ENCODE measurements around the gene GYS1.
"Not testable (repeated sequence)": the region's sequence is repeated elsewhere in the genome, so short reads cannot be mapped to it uniquely, and the experiment has no call there.

The GYS1 gene

GRCh38 chr19:48938256-48938655, 54.9 kb downstream of the GYS1 start:
- no peak for DNase-seq (ENCODE audit: low read depth, low spot score)

GRCh38 chr19:48935864-48936263, 57.2 kb downstream of the GYS1 start:
- DNase-seq (ENCODE audit: low read depth, low spot score) = no peak

- no peak for DNase-seq (ENCODE audit: low read depth, low spot score)
These were observed 58.3 kb downstream of the GYS1 start for GRCh38 chr19:48934837-48935236.

GRCh38 chr19:48933382-48933932, 59.7 kb downstream of the GYS1 start, which contains the start of gene DHDH:
Gene DHDH (plus strand): TSS chr19:48933699. CDS start chr19:48933722, 23 bp downstream.
- peak; percentile 95 for DNase-seq (ENCODE audit: low read depth, low spot score)

GRCh38 chr19:48928164-48929025, 64.7 kb downstream of the GYS1 start:
- no peak for DNase-seq (ENCODE audit: low read depth, low spot score)

DNA sequence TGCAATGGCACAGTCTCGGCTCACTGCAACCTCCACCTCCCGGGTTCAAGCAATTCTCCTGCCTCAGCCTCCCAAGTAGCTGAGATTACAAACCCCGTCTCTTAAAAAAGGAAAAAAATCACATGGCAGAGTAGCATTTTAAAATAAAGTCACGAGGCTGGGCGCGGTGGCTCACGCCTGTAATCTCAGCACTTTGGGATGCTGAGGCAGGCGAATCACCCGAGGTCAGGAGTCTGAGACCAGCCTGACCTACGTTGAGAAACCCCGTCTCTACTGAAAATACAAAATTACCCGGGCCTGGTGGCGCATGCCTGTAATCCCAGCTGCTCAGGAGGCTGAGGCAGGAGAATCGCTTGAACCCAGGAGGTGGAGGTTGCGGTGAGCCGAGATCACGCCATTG, 65.4 kb downstream of the GYS1 start:
- not testable (repeated sequence) for DNase-seq (ENCODE audit: low read depth, low spot score)

DNA sequence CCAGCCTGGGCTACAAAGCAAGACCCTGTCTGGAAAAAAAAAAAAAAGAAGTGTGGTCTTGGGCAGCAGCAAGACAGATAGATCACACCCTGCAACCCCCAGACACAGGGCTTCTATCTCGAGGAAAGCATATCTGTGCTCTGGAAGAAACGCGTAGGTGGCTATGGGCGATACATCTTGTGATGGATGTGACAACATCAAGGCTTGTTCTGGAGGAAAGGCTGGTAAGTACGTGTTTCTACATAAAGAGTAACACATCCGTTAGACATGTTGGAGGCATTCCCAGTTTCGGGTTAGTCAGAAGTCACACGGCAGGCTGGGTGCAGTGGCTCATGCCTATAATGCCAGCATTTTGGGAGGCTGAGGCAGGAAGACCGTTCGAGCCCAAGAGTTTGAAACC, 66.2 kb downstream of the GYS1 start:
- no peak for DNase-seq (ENCODE audit: low read depth, low spot score)

GRCh38 chr19:48925890-48926289, 67.2 kb downstream of the GYS1 start:
- not testable (repeated sequence) for DNase-seq (ENCODE audit: low read depth, low spot score)

DNA sequence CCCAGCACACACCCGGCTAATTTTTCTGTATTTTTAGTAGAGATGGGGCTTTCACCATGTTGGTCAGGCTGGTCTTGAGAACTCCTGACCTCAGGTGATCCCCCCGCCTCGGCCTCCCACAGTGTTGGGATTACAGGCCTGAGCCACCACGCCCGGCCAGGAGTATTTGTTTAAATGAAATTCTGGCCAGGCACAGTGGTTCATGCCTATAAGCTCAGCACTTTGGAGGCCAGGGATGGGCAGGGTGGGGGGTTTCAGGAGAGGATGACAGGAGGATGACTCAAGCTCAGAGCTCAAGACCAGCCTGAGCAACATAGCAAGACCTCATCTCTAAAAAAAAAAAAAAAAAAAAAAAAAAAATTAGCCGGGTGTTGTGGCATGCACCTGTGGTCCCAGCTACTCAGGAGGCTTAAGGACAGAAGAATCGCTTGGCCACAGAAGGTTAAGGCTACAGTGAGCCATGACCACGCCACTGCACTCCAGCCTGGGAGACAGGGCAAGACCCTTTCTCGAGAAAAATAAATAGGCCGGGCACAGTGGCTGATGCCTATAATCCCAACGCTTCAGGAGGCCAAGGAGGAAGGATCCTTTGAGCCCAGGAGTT, 67.8 kb downstream of the GYS1 start:
- no peak for DNase-seq (ENCODE audit: low read depth, low spot score)

- DNase-seq (ENCODE audit: low read depth, low spot score) = no peak
These were observed 70.3 kb downstream of the GYS1 start for GRCh38 chr19:48922548-48923490.

GRCh38 chr19:48921721-48922500, 71.2 kb downstream of the GYS1 start:
- no peak for DNase-seq (ENCODE audit: low read depth, low spot score)

GRCh38 chr19:48920949-48921348, 72.2 kb downstream of the GYS1 start:
- no peak for DNase-seq (ENCODE audit: low read depth, low spot score)

DNA sequence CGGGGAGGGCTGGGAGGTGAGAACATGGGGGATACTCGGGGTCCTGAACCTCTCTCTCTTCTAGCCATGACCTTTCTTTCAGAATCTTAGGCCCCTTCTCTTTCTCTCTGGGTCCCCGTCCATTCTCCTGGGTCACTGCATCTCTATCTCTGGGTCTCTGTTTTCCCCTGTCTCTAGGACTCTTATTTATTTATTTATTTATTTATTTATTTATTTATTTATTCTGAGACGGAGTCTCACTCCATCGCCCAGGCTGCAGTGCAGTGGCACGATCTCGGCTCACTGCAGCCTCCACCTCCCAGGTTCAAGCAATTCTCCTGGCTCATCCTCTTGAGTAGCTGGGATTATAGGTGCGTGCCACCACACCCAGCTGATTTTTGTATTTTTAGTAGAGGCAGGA, 73.8 kb downstream of the GYS1 start:
- DNase-seq (ENCODE audit: low read depth, low spot score) = not testable (repeated sequence)

- no peak for DNase-seq (ENCODE audit: low read depth, low spot score)
These were observed 74.3 kb downstream of the GYS1 start for GRCh38 chr19:48918801-48919247.
